Liver (tissue), 9 donors: ENCODE results near the gene ZNF799. TPM values are rescaled to one million over a fixed set of nuclear protein-coding genes. Genes with fewer than 3 reads are reported as not detected.

Experiments used
- DNase-seq: peaks from one replicate; pipeline ENCODE4 v3.0.0-alpha.2; 2017; ENCODE audit warnings: low spot score
- H3K27ac ChIP-seq, 2 donors: one replicate each; pipeline ENCODE4 v1.7.0; 2013; ENCODE audit warnings: inconsistent platforms in 2 of 2, low read length in 2 of 2, control low read depth in 1 of 2, low read depth in 1 of 2, mild to moderate bottlenecking in 1 of 2
- H3K27me3 ChIP-seq, 4 donors: one replicate each; pipeline versions ENCODE4 v1.6.1 to v1.7.0; 2013; ENCODE audit warnings: low read length in 3 of 4, inconsistent platforms in 1 of 4, mild to moderate bottlenecking in 1 of 4, moderate library complexity in 1 of 4; ENCODE audit not compliant: control insufficient read depth in 4 of 4, insufficient read depth in 4 of 4
- H3K36me3 ChIP-seq, 4 donors: one replicate each; pipeline versions ENCODE4 v1.6.1 to v1.7.0; 2013; ENCODE audit warnings: low read length in 3 of 4, mild to moderate bottlenecking in 3 of 4, low read depth in 1 of 4, moderate library complexity in 1 of 4; ENCODE audit not compliant: control insufficient read depth in 4 of 4, insufficient read depth in 3 of 4
- H3K4me1 ChIP-seq, 4 donors: one replicate each; pipeline versions ENCODE4 v1.6.1 to v1.7.0; 2013; ENCODE audit warnings: low read length in 3 of 4, mild to moderate bottlenecking in 3 of 4, moderate library complexity in 1 of 4; ENCODE audit not compliant: control insufficient read depth in 4 of 4, insufficient read depth in 4 of 4
- H3K4me3 ChIP-seq, 3 donors: one replicate each; pipeline versions ENCODE4 v1.6.1 to v1.7.0; 2013; ENCODE audit warnings: low read length in 3 of 3, control low read depth in 1 of 3, low read depth in 1 of 3, mild to moderate bottlenecking in 1 of 3
- H3K9ac ChIP-seq, 2 donors: one replicate each; pipeline ENCODE4 v1.7.0; 2013; ENCODE audit warnings: low read length in 2 of 2, mild to moderate bottlenecking in 2 of 2, moderate library complexity in 2 of 2, control low read depth in 1 of 2, low read depth in 1 of 2
- H3K9me3 ChIP-seq, 4 donors: one replicate each; pipeline versions ENCODE4 v1.6.1 to v1.7.0; 2013; ENCODE audit warnings: low read length in 3 of 4; ENCODE audit not compliant: control insufficient read depth in 4 of 4
- ATF3 ChIP-seq: IDR thresholded peaks from 2 replicates; pipeline ENCODE4 v1.6.1; 2016; ENCODE audit warnings: antibody characterized with exemption
- CTCF ChIP-seq: fragments of 150-350 bp; IDR thresholded peaks from 2 replicates; pipeline ENCODE4 v1.5.1; 2017; ENCODE audit warnings: improper control_type of control experiment, low read depth, low read length; ENCODE audit not compliant: missing input control
- EGR1 ChIP-seq, 2 donors: IDR thresholded peaks; 2 replicates each; pipeline ENCODE4 v1.6.1; 2016 to 2018; ENCODE audit warnings: antibody characterized with exemption in 2 of 2, low read depth in 2 of 2
- FOXA1 ChIP-seq: IDR thresholded peaks from 2 replicates; pipeline ENCODE4 v1.6.1; 2016; ENCODE audit warnings: antibody characterized with exemption
- FOXA2 ChIP-seq: IDR thresholded peaks from 2 replicates; pipeline ENCODE4 v1.6.1; 2016; ENCODE audit warnings: antibody characterized with exemption
- GABPA ChIP-seq, 2 donors: IDR thresholded peaks in 1 of 2; conservative IDR thresholded peaks in 1 of 2; 2 replicates each; pipeline ENCODE4 v1.6.1; 2016; ENCODE audit warnings: antibody characterized with exemption in 2 of 2, mild to moderate bottlenecking in 1 of 2, moderate library complexity in 1 of 2
- HNF4A ChIP-seq, 2 donors: conservative IDR thresholded peaks; 2 replicates each; pipeline ENCODE4 v1.6.1; 2016; ENCODE audit warnings: antibody characterized with exemption in 2 of 2, mild to moderate bottlenecking in 2 of 2
- HNF4G ChIP-seq: IDR thresholded peaks from 2 replicates; pipeline ENCODE4 v1.6.1; 2016; ENCODE audit warnings: antibody characterized with exemption
- JUND ChIP-seq, 2 donors: IDR thresholded peaks; 2 replicates each; pipeline ENCODE4 v1.6.1; 2016; ENCODE audit warnings: antibody characterized with exemption in 2 of 2
- MAX ChIP-seq: IDR thresholded peaks from 2 replicates; pipeline ENCODE4 v1.6.1; 2016; ENCODE audit warnings: antibody characterized with exemption
- NR2F2 ChIP-seq: IDR thresholded peaks from 2 replicates; pipeline ENCODE4 v1.6.1; 2016; ENCODE audit warnings: antibody characterized with exemption
- RAD21 ChIP-seq, 2 donors: IDR thresholded peaks; 2 replicates each; pipeline ENCODE4 v1.6.1; 2016; ENCODE audit warnings: antibody characterized with exemption in 2 of 2, mild to moderate bottlenecking in 2 of 2
- REST ChIP-seq: IDR thresholded peaks from 2 replicates; pipeline ENCODE4 v1.6.1; 2016; ENCODE audit warnings: antibody characterized with exemption, mild to moderate bottlenecking
- RXRA ChIP-seq, 2 donors: IDR thresholded peaks; 2 replicates each; pipeline ENCODE4 v1.6.1; 2017 to 2018; ENCODE audit warnings: antibody characterized with exemption in 2 of 2, mild to moderate bottlenecking in 1 of 2
- SP1 ChIP-seq: IDR thresholded peaks from 2 replicates; pipeline ENCODE4 v1.6.1; 2018; ENCODE audit warnings: antibody characterized with exemption, mild to moderate bottlenecking
- TAF1 ChIP-seq: conservative IDR thresholded peaks from 2 replicates; pipeline ENCODE4 v1.6.1; 2016; ENCODE audit warnings: antibody characterized with exemption, mild to moderate bottlenecking
- YY1 ChIP-seq: IDR thresholded peaks from 2 replicates; pipeline ENCODE4 v1.6.1; 2016; ENCODE audit warnings: antibody characterized with exemption, mild to moderate bottlenecking
- ZBTB33 ChIP-seq: IDR thresholded peaks from 2 replicates; pipeline ENCODE4 v1.6.1; 2016; ENCODE audit warnings: antibody characterized with exemption
- WGBS: extraction: QIAGEN DNeasy Blood & Tissue Kit; methylation state at CpG from one replicate; pipeline ENCODE4 v1.1.7; 2013; 5-methylcytosine and 5-hydroxymethylcytosine counted together
- polyA plus RNA-seq, 2 donors: library from polyadenylated mRNA; stranded (reverse) in 1 of 2; unstranded in 1 of 2; fragments of 200-250 nt in 1 of 2; fragments of >200 nt in 1 of 2; fragmentation: Nextera tagmentation in 1 of 2; extraction: Ambion mirVana in 1 of 2; gene quantifications; one replicate each; pipeline versions ENCODE4 v1.2.1 to v1.2.3, GENCODE V29; 2013 to 2015
- total RNA-seq, 2 donors: library from RNA; depleted of rRNA; stranded (reverse); fragments of >200 nt; gene quantifications; one replicate each; pipeline ENCODE4 v1.2.3, GENCODE V29; 2014
- donor health status: healthy.
- donor health status: healthy.
- donor health status: healthy.
- donor health status: healthy.
- donor health status: healthy.

The ZNF799 gene
- 1 to 10 TPM; 2.8 to 5.3 TPM for total RNA-seq
- polyA plus RNA-seq: 1 to 10 TPM; 1.6 to 2.2 TPM

- peak; percentile 4 for TF ChIP-seq CTCF
- TF ChIP-seq FOXA2: no peak
- peak; percentile 54 for TF ChIP-seq REST
- peak; percentile 64 to 67 for TF ChIP-seq RXRA (IDR thresholded peaks at IDR 0.05)
- TF ChIP-seq EGR1 (IDR thresholded peaks at IDR 0.05; ENCODE audit: low read depth in 2 of 2): peak in 1 of 2 donors; percentile 67
- peak; percentile 36 to 39 for TF ChIP-seq JUND (IDR thresholded peaks at IDR 0.05)
- TF ChIP-seq SP1: peak; percentile 72
- TF ChIP-seq RAD21 (IDR thresholded peaks at IDR 0.05): peak; percentile 44 to 63
- peak; percentile 36 for TF ChIP-seq ATF3
- peak; percentile 18 for TF ChIP-seq TAF1
- TF ChIP-seq YY1: peak; percentile 28
- peak; percentile 53 to 66 for TF ChIP-seq HNF4A (conservative IDR thresholded peaks at IDR 0.05)
- TF ChIP-seq GABPA (IDR thresholded peaks at IDR 0.05 in 1 of 2, conservative IDR thresholded peaks at IDR 0.05 in 1 of 2): peak; percentile 39 to 89
- no peak for TF ChIP-seq HNF4G
- peak; percentile 33 for TF ChIP-seq FOXA1
- TF ChIP-seq NR2F2: peak; percentile 76
- TF ChIP-seq ZBTB33: peak; percentile 75
- peak; percentile 89 for TF ChIP-seq MAX
- peak within 1 kb of the TSS; percentile 66 to 86 for H3K9ac ChIP-seq
- peaks cover 0 to 6% (median 2%) of the 10 kb centered on the region in 4 donors for H3K4me1 ChIP-seq
- H3K4me3 ChIP-seq: peak within 1 kb of the TSS; percentile 66 to 71 (median 70)
- H3K36me3 ChIP-seq: no peaks in the 10 kb centered on the region
- H3K27ac ChIP-seq: peak within 1 kb of the TSS; percentile 82 to 83
- H3K27me3 ChIP-seq: no peaks in the 10 kb centered on the region
- peak; percentile 91 for DNase-seq
- peaks cover 0 to under 1% (median 0%) of the 10 kb centered on the region in 4 donors for H3K9me3 ChIP-seq
- under 1% methylated on average over 71 of the region's 71 CpGs for WGBS
These were observed at the start of gene ZNF799 for GRCh38 chr19:12400633-12401502. ZNF799 (minus strand) TSS chr19:12401271; CDS start chr19:12401070, 201 bp downstream.
